ENCODE results near the gene HMGN4. TPM values are rescaled to one million over a fixed set of nuclear protein-coding genes. Genes with fewer than 3 reads are reported as not detected.

The HMGN4 gene
- total and polyA plus RNA-seq, 2 donors (not counting 3 experiments of a cell fraction or from before 2014, with no cell fraction given): 13.1 to 36.9 TPM

DNA sequence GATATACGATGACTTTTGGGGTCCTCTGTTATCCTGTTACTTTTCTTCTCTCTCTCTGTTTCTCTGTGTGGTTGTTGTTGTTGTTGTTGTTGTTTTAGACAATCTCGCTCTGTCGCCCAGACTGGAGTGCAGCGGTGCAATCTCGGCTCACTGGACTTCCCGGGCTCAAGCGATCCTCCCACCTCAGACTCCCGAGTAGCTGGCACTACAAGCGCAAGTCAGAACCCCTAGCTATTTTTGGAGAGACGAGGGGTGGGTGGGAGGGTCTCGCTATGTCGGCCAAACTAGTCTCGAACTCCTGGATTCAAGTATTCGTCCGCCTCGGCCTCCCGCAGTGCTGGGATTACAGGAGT lies 39.5 kb downstream of the HMGN4 start:
- peak overlapping the region; percentile 79 for H3K4me2 ChIP-seq (ENCODE audit: insufficient read depth, low read length)
- peak overlapping the region; percentile 90 for H2AFZ ChIP-seq (ENCODE audit: low read depth, low read length)
- no TSS peak for BruUV-seq (replicated peaks)
- FAIRE-seq (no peak), DNase-seq (ENCODE audit: low read depth, low spot score) (no peak)
- no peaks in the 10 kb centered on the region for H4K20me1 ChIP-seq (replicated peaks; ENCODE audit: control insufficient read depth, extremely low read depth, insufficient read depth, low read length)
- no peak overlapping the region for H3K9ac ChIP-seq (replicated peaks; ENCODE audit: extremely low read depth, insufficient read depth, low read length)
- peak overlapping the region; percentile 23 to 57 (median 32) for H3K4me3 ChIP-seq (replicated peaks in 1 of 3; ENCODE audit: insufficient read depth in 1 of 3, low read depth in 1 of 3, low read length in 3 of 3)
- no peaks in the 10 kb centered on the region for H3K36me3 ChIP-seq (ENCODE audit: control insufficient read depth in 2 of 2, extremely low read depth in 1 of 2, insufficient read depth in 2 of 2, low read length in 2 of 2)
- peaks cover 14 to 19% of the 10 kb centered on the region in 2 experiments for H3K27me3 ChIP-seq (ENCODE audit: control insufficient read depth in 2 of 2, insufficient read depth in 2 of 2, low read length in 2 of 2)
- no peaks in the 10 kb centered on the region for H3K9me3 ChIP-seq (replicated peaks; ENCODE audit: control insufficient read depth, insufficient read depth, low read length)
- dilution Hi-C loops (cut with MboI; ENCODE audit: extremely low pct_ligation_motif_present, low sequenced_read_pairs) (no loop called here), intact Hi-C loops (cut with micrococcal nuclease) (loop anchor here (10.0 kb wide), 1 partner anchor 897 kb away; the partner anchor contains the start of gene ZNF184)
- H3K9me1 ChIP-seq (replicated peaks; ENCODE audit: control insufficient read depth, extremely low read depth, insufficient read depth, low read length): no peaks in the 10 kb centered on the region
- ChIA-PET POLR2A (interaction anchor here (0.6 kb wide), 1 partner anchor 12 kb away, joined by 8 read pairs; no protein-coding TSS in a partner anchor), CTCF (interaction anchor here (1.1 to 14.8 kb wide), 5 partner anchors 11 to 501 kb away, joined by 3 to 359 read pairs (median 5); partner anchors contain the start of gene ABT1)
- H3K79me2 ChIP-seq (ENCODE audit: control insufficient read depth, insufficient read depth, low read length): no peaks in the 10 kb centered on the region
- TF ChIP-seq, protein P1, sequence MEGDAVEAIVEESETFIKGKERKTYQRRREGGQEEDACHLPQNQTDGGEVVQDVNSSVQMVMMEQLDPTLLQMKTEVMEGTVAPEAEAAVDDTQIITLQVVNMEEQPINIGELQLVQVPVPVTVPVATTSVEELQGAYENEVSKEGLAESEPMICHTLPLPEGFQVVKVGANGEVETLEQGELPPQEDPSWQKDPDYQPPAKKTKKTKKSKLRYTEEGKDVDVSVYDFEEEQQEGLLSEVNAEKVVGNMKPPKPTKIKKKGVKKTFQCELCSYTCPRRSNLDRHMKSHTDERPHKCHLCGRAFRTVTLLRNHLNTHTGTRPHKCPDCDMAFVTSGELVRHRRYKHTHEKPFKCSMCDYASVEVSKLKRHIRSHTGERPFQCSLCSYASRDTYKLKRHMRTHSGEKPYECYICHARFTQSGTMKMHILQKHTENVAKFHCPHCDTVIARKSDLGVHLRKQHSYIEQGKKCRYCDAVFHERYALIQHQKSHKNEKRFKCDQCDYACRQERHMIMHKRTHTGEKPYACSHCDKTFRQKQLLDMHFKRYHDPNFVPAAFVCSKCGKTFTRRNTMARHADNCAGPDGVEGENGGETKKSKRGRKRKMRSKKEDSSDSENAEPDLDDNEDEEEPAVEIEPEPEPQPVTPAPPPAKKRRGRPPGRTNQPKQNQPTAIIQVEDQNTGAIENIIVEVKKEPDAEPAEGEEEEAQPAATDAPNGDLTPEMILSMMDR (IDR thresholded peaks at IDR 0.05; ENCODE audit: extremely low read depth in 1 of 2, insufficient read depth in 1 of 2, low read depth in 1 of 2, low read length in 2 of 2): no peak
- TF ChIP-seq, protein P2, sequence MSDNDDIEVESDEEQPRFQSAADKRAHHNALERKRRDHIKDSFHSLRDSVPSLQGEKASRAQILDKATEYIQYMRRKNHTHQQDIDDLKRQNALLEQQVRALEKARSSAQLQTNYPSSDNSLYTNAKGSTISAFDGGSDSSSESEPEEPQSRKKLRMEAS (IDR thresholded peaks at IDR 0.05; ENCODE audit: insufficient read depth, insufficient read length): no peak
- TF ChIP-seq GATA2 (IDR thresholded peaks at IDR 0.05; ENCODE audit: insufficient read depth, insufficient read length, low read depth, low read length) (no peak), JUN (IDR thresholded peaks at IDR 0.05; ENCODE audit: borderline replicate concordance, insufficient read depth, insufficient read length, low read depth) (no peak), MYC (IDR thresholded peaks at IDR 0.05; ENCODE audit: low read depth, low read length) (no peak), POLR2AphosphoS5 (IDR thresholded peaks at IDR 0.05; ENCODE audit: insufficient read depth, low read depth, low read length) (no peak), EZH2 (IDR thresholded peaks at IDR 0.05; ENCODE audit: borderline replicate concordance, low read depth, low read length, severe bottlenecking) (no peak), FOS (IDR thresholded peaks at IDR 0.05; ENCODE audit: borderline replicate concordance, insufficient read depth, low read length) (no peak), POLR2A (IDR thresholded peaks at IDR 0.05; ENCODE audit: low read depth, low read length) (no peak)
- peaks cover 8% of the 10 kb centered on the region for H3K4me1 ChIP-seq (ENCODE audit: control insufficient read depth, extremely low read depth, insufficient read depth, low read length)
- no peak overlapping the region for H3K27ac ChIP-seq (ENCODE audit: insufficient read depth, low read depth, low read length)
